H1 (cell line): ENCODE results near the gene MYO18A. TPM values are rescaled to one million over a fixed set of nuclear protein-coding genes. Genes with fewer than 3 reads are reported as not detected.

Source experiments
- ATF3 ChIP-seq: IDR thresholded peaks from 2 replicates; pipeline ENCODE4 v1.6.1; 2011; ENCODE audit warnings: low read depth, mild to moderate bottlenecking, low read length; ENCODE audit not compliant: insufficient read depth
- BCL11A ChIP-seq, 2 experiments: IDR thresholded peaks; one replicate each; pipeline ENCODE4 v1.6.1; 2011; ENCODE audit warnings: low read depth in 2 of 2, low read length in 2 of 2, mild to moderate bottlenecking in 2 of 2
- SIN3A ChIP-seq, 2 experiments: IDR thresholded peaks in 1 of 2; conservative IDR thresholded peaks in 1 of 2; 2 replicates each; pipeline ENCODE4 v1.6.1; 2011 to 2012; ENCODE audit warnings: low read length in 2 of 2, improper control_type of control experiment in 1 of 2, low read depth in 1 of 2, mild to moderate bottlenecking in 1 of 2
- TEAD4 ChIP-seq: IDR thresholded peaks from 2 replicates; pipeline ENCODE4 v1.6.1; 2012; ENCODE audit warnings: low read depth, low read length, inconsistent platforms, mixed read lengths
- ZNF274 ChIP-seq: IDR thresholded peaks from 2 replicates; pipeline ENCODE4 v1.7.0; 2012; ENCODE audit warnings: low read length, borderline replicate concordance; ENCODE audit errors: extremely low read depth
- polyA plus RNA-seq, 7 experiments: library from polyadenylated mRNA; depleted of rRNA in 3 of 7; stranded (reverse) in 5 of 7; unstranded in 2 of 7; fragments of >200 nt in 5 of 7; fragments of 200-250 nt in 2 of 7; gene quantifications; 1 replicate in 5 of 7; 2 replicates in 1 of 7; 4 replicates in 1 of 7; pipeline versions ENCODE4 v1.2.1 to v1.2.3, GENCODE V29; 2011 to 2013; ENCODE audit warnings: missing spikeins in 2 of 7, mixed read lengths in 2 of 7
- total RNA-seq: library from RNA; stranded (reverse); fragmentation: NEBNext Ultra II Directional; extraction: Animal tissue kit (Norgen Biotek cat#: 25700); gene quantifications from 2 replicates; pipeline ENCODE4 v1.2.1, GENCODE V29; 2021

Gene MYO18A
- total and polyA plus RNA-seq, 2 of the 8 experiments (the other 6 are each of a cell fraction or from before 2014, with no cell fraction given): 7.6 to 43.8 TPM

GRCh38 chr17:29157310-29157709 is 22.9 kb downstream of the MYO18A start (continued):
- no peak for TF ChIP-seq ATF3
- TF ChIP-seq TEAD4: no peak
- TF ChIP-seq ZNF274: no peak
- TF ChIP-seq BCL11A (IDR thresholded peaks at IDR 0.05; ENCODE audit: low read depth in 2 of 2, low read length in 2 of 2): no peak
- no peak for TF ChIP-seq SIN3A (conservative IDR thresholded peaks at IDR 0.05 in 1 of 2, IDR thresholded peaks at IDR 0.05 in 1 of 2; ENCODE audit: low read depth in 1 of 2, low read length in 2 of 2)
